Lower leg skin (tissue), 4 donors: ENCODE results near the gene STARD3. TPM values are rescaled to one million over a fixed set of nuclear protein-coding genes. Genes with fewer than 3 reads are reported as not detected.

Experiments
- DNase-seq, 2 donors: peaks; one replicate each; pipeline ENCODE4 v3.0.0-alpha.2; 2019; ENCODE audit warnings: low spot score in 2 of 2
- H3K4me3 ChIP-seq: fragments of 200-600 bp; sonication (generic); 2 replicates; pipeline ENCODE4 v1.5.1; 2017; ENCODE audit warnings: mild to moderate bottlenecking, low read depth; ENCODE audit not compliant: poor library complexity, severe bottlenecking
- CTCF ChIP-seq, 3 donors: fragments of 450-650 bp; IDR thresholded peaks; one replicate each; pipeline ENCODE4 v1.5.1; 2016; ENCODE audit warnings: antibody characterized with exemption in 3 of 3, mild to moderate bottlenecking in 3 of 3, moderate library complexity in 2 of 3
- POLR2A ChIP-seq, 2 donors: fragments of 450-650 bp; IDR thresholded peaks; one replicate each; pipeline ENCODE4 v1.6.1; 2016 to 2017; ENCODE audit warnings: antibody characterized with exemption in 2 of 2, mild to moderate bottlenecking in 1 of 2, moderate library complexity in 1 of 2
- WGBS, 2 donors: methylation state at CpG; one replicate each; pipeline ENCODE4 v1.1.5; 2018; 5-methylcytosine and 5-hydroxymethylcytosine counted together
- intact Hi-C: fragments of 100-400 bp; cut with DNase I; formaldehyde crosslinking; loops from one replicate; pipeline ENCODE4 v1.15.0; 2023; ENCODE audit warnings: low total_unique reads
- total RNA-seq, 4 donors: library from RNA; depleted of rRNA; stranded (reverse); fragments of >200 nt; gene quantifications; one replicate each; pipeline ENCODE4 v1.1.0, GENCODE V29; 2016

STARD3 gene
- total RNA-seq, 4 donors from 2014 or later: 47.7 to 99.7 (median 65.7) TPM

DNA sequence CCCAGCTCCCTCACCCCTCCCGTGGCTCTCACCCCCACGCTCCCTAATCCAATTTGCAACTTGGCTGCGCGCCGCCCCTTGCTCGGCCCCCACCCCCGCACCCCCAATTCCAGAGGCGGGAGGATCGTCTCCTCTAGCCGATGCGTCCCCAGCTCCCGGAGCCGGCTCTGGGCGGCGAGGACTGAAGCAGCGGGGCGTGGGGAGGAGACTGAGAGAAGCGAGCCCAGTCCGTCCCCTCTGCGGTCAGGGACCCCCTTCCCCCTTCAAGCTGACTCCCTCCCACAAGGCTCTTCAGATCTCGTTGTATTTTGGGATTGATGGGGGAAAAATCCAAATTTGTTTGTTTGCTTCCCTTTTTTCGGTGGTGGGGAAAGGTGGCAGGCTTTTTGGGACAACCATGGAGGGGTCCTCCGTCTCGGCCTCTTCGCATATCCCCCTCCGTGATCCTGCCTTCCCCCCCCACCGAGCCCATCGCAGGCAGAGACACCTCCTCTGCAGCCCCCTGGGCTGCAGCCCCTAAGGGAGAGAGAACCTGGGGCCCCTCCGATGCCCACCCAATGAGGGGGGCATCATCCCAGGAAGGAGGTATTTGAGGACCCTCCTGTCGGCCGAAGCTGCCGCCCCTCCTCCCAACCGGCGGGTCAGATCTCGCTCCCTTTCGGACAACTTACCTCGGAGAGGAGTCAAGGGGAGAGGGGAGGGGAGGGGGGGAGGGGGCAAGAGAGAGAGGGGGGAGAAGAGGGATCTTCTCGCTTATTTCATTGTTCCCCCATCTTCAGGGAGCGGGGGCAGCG, 29.7 kb upstream of the STARD3 start:
- no peak for DNase-seq
- TF ChIP-seq CTCF (IDR thresholded peaks at IDR 0.05): no peak
- no peak for TF ChIP-seq POLR2A (IDR thresholded peaks at IDR 0.05)
- intact Hi-C loops: no loop called here
- WGBS, 2 donors: 1 to 5% methylated on average over 30 to 38 of the region's 40 CpGs
- H3K4me3 ChIP-seq: no peak overlapping the region

DNA sequence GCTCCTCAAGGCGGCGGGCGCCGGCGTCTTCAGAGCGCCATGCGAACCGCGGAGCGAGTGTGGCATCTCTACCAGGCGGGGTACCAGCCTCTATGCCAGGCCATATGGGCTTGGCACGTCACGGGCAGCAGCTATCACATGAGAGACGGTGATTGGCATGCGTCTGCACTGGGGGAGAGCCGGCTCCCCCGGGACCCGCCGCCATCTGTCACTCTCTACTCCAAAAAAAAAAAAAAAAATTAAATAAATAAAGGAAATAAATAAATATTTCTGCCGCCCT, 29.2 kb upstream of the STARD3 start, which contains the start of gene NEUROD2:
NEUROD2 (minus strand) TSS at position 70 of the 280 bp plus-strand sequence. CDS start 1,321 bp downstream, outside the sequence.
- H3K4me3 ChIP-seq: no peak within 1 kb of the TSS
- no peak for DNase-seq
- intact Hi-C loops: no loop called here
- TF ChIP-seq CTCF (IDR thresholded peaks at IDR 0.05): no peak
- no peak for TF ChIP-seq POLR2A (IDR thresholded peaks at IDR 0.05)
- 3 to 5% methylated on average over 20 of the region's 20 CpGs for WGBS, 2 donors

DNA sequence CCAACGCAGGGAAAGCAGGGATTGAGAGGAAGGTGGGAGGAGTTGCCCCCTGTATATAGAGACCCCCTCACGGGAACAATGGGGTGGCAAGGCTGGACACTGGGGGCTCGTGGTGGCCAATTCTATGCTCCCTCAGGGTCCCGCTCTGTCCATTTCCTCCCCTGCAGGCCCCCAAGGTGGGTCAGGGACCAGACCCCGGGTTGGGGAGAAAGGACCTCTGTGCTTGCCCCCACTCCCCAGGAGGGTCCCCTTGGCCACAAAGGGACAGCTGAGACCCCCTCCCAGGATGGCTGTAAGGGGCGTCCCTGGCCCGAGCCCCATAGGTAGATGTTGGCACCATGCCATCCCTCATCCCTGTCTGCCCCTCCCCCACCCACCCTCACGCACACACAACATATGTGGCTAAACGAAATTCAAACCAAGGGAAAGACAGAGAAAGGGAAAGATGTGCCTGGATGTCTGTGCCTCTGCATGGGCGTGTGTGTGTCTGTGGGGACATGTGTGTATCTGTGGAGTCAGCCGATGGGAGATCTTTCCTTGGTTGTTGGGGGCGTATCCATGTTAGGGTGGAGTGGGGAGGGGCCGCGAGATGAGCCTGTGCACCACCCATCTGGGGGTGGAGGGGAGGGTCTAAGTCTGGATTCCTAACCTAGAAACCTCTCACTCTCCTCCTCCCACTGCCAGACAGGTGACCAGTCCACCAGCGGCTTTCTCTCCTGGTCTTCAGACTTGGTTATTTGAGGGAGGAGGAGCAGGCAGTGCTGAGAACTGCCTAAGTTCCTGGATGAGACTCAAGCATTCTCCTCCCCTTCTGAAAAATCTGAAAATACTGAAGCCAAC, 28.6 kb upstream of the STARD3 start:
- no peak overlapping the region for H3K4me3 ChIP-seq
- 15 to 23% methylated on average over 14 to 15 of the region's 15 CpGs for WGBS, 2 donors
- intact Hi-C loops: no loop called here
- no peak for DNase-seq
- no peak for TF ChIP-seq CTCF (IDR thresholded peaks at IDR 0.05)

DNA sequence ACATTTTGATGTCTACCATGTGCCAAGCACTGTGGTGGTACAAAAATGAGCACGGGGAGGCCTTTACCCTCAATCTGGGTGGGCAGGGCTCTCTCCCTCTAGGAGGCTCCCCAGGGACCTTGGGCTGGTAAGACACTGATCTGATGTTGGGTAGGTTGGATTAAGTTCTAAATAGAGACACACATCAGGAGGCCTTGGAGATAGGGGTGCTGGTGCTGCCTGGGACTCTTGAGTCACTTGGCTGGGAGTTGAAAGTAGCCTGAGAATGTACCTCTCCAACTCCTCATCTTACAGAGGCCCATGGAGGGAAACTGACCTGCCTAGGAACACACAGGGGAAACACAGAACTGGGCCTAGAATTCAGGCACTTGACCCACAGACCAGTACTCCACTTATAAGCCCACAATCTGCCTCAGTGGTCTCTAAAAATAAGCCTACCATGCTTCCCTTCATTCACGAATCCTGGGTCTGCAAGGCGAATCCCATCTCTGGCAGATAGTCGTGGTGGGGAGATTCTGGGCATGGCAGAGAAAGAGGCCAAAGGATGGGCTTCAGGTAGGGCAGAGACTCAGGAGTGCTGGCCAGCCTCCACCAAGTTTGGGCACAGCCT, 27.4 kb upstream of the STARD3 start:
- no peak for TF ChIP-seq CTCF (IDR thresholded peaks at IDR 0.05)
- no peak for TF ChIP-seq POLR2A (IDR thresholded peaks at IDR 0.05)
- no peak overlapping the region for H3K4me3 ChIP-seq
- WGBS, 2 donors: 80 to 93% methylated on average over 4 of the region's 4 CpGs
- no peak for DNase-seq
- intact Hi-C loops: loop anchor here (5.0 kb wide), 1 partner anchor 62 kb away; no protein-coding TSS in a partner anchor

DNA sequence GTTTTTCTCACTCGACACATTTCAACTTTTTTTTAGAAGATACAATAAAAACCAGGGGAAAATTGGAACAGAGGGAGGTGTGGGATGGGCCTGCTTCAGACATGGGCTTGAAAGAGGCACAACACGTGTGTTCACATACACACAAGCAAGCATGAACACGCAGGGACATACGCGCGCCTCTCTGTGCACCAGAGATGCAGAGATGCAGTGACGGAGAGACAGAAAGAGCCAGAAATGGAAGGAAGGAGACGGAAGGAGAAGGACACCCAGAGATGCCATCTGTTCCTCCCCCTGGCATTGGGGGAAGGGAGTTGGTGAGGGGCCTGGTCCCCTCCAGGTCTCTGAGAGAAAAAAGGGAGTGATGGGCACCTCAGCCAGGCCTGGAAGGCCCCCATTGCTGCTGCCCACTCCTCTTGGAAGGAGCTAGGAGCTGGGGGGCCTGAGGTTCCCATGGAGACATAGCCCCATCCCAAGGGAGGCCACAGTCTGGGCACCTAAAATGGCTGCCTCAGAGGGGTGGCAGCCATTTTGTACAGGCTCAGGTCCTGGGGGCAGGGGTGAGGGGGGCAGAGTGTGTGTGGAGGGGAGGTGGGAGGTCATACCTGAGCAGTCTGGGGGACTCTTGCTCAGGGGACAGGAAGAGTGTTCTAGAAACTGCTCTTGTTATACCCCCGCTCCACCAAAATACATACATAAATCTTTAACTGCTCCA, 25.4 kb upstream of the STARD3 start:
- TF ChIP-seq POLR2A (IDR thresholded peaks at IDR 0.05) (no peak), CTCF (IDR thresholded peaks at IDR 0.05) (no peak)
- intact Hi-C loops: loop anchor here (5.0 kb wide), 1 partner anchor 64 kb away; no protein-coding TSS in a partner anchor
- H3K4me3 ChIP-seq: no peak overlapping the region
- no peak for DNase-seq
- 56 to 57% methylated on average over 9 of the region's 9 CpGs for WGBS, 2 donors
